ENCODE results near the gene LNPEP.

DNA sequence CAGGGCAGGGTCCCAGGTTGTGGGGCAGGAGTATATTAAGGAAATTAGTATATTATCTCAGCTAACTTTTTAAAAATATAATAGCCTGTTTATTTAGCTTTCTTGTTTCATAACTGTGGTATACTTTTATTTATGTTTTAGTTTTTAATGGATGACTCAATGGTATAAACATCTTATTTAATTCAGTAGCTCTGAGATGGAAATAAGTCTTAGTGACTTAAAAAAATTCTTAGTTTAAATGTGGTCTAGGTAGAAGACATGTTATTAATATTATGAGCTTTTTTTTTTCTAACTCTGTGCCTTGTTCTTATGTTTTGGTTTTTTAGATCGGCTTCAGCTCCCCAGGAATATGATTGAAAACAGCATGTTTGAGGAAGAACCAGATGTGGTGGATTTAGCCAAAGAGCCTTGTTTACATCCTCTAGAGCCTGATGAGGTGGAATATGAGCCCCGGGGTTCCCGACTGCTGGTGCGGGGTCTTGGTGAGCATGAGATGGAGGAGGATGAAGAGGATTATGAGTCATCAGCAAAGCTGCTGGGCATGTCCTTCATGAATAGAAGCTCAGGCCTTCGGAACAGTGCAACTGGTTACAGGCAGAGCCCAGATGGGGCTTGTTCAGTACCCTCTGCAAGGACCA is 43.1 kb downstream of the LNPEP start:
- no peak for TF ChIP-seq CTCF (IDR thresholded peaks at IDR 0.05 in 2 of 3, conservative IDR thresholded peaks at IDR 0.05 in 1 of 3; ENCODE audit: control insufficient read depth in 2 of 3, extremely low read depth in 1 of 3, insufficient read depth in 1 of 3, low read depth in 3 of 3, low read length in 3 of 3)
- TF ChIP-seq POLR2A (IDR thresholded peaks at IDR 0.05; ENCODE audit: low read depth, low read length), result no peak
- no peak for TF ChIP-seq MAX (IDR thresholded peaks at IDR 0.05; ENCODE audit: low read depth, low read length)
- no peak for TF ChIP-seq HDAC2 (IDR thresholded peaks at IDR 0.05)
- TF ChIP-seq CHD4 (IDR thresholded peaks at IDR 0.05), result no peak
- no peak for TF ChIP-seq REST (IDR thresholded peaks at IDR 0.05; ENCODE audit: low read depth, low read length)
- no peak for TF ChIP-seq CREB1 (IDR thresholded peaks at IDR 0.05; ENCODE audit: low read depth)
- no peak for TF ChIP-seq RAD21 (IDR thresholded peaks at IDR 0.05; ENCODE audit: insufficient read depth, low read depth, low read length)
- no peak for TF ChIP-seq ETV6 (conservative IDR thresholded peaks at IDR 0.05 in 1 of 2, IDR thresholded peaks at IDR 0.05 in 1 of 2; ENCODE audit: borderline replicate concordance in 1 of 2, low read depth in 1 of 2)

Data from GM12878 (cell line).